Activated T-helper 1 cell treated with anti-CD3 and anti-CD28 coated beads, Interleukin-12 subunit alpha, Interleukin-12 subunit beta, Interleukin-2, Interleukin-4 antibody, amounts not matched to agents 30 ng/mL and 10 ng/mL and 1 ng/mL, durations not matched to agents 14 hours and 24 hours and 36 hours (primary cell): ENCODE measurements around the gene DCAF6. TPM values are rescaled to one million over a fixed set of nuclear protein-coding genes. Genes with fewer than 3 reads are reported as not detected.
"Not testable (repeated sequence)": the region's sequence is repeated elsewhere in the genome, so short reads cannot be mapped to it uniquely, and the experiment has no call there.

ENCODE experiments used
- DNase-seq: peaks from one replicate; pipeline ENCODE4 v3.0.0; 2021; ENCODE audit warnings: low spot score
- H3K27ac Mint-ChIP-seq: one replicate; pipeline ENCODE4 v1.8.0; 2021; ENCODE audit warnings: mild to moderate bottlenecking, mixed read lengths
- H3K27me3 Mint-ChIP-seq: one replicate; pipeline ENCODE4 v1.8.0; 2022; ENCODE audit warnings: mild to moderate bottlenecking, moderate library complexity, mixed read lengths; ENCODE audit not compliant: insufficient read depth
- H3K36me3 Mint-ChIP-seq: one replicate; pipeline ENCODE4 v1.8.0; 2021; ENCODE audit warnings: low read depth, mixed read lengths
- H3K4me1 Mint-ChIP-seq: one replicate; pipeline ENCODE4 v1.8.0; 2021; ENCODE audit warnings: low read depth, mixed read lengths
- H3K4me3 Mint-ChIP-seq: one replicate; pipeline ENCODE4 v1.8.0; 2021; ENCODE audit warnings: mild to moderate bottlenecking, moderate library complexity, mixed read lengths
- H3K9me3 Mint-ChIP-seq: one replicate; pipeline ENCODE4 v1.8.0; 2021; ENCODE audit warnings: mixed read lengths
- intact Hi-C: fragments of 100-400 bp; cut with micrococcal nuclease; formaldehyde crosslinking; loops from one replicate; pipeline ENCODE4 v1.15.1; 2024
- total RNA-seq: library from RNA; stranded (reverse); gene quantifications from 2 replicates; pipeline ENCODE4 v1.2.3, GENCODE V29; 2022

Gene DCAF6, protein sequence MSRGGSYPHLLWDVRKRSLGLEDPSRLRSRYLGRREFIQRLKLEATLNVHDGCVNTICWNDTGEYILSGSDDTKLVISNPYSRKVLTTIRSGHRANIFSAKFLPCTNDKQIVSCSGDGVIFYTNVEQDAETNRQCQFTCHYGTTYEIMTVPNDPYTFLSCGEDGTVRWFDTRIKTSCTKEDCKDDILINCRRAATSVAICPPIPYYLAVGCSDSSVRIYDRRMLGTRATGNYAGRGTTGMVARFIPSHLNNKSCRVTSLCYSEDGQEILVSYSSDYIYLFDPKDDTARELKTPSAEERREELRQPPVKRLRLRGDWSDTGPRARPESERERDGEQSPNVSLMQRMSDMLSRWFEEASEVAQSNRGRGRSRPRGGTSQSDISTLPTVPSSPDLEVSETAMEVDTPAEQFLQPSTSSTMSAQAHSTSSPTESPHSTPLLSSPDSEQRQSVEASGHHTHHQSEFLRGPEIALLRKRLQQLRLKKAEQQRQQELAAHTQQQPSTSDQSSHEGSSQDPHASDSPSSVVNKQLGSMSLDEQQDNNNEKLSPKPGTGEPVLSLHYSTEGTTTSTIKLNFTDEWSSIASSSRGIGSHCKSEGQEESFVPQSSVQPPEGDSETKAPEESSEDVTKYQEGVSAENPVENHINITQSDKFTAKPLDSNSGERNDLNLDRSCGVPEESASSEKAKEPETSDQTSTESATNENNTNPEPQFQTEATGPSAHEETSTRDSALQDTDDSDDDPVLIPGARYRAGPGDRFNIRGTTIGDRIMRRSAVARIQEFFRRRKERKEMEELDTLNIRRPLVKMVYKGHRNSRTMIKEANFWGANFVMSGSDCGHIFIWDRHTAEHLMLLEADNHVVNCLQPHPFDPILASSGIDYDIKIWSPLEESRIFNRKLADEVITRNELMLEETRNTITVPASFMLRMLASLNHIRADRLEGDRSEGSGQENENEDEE
- total RNA-seq: 20.9 and 24.0 TPM in 2 replicates

DNA sequence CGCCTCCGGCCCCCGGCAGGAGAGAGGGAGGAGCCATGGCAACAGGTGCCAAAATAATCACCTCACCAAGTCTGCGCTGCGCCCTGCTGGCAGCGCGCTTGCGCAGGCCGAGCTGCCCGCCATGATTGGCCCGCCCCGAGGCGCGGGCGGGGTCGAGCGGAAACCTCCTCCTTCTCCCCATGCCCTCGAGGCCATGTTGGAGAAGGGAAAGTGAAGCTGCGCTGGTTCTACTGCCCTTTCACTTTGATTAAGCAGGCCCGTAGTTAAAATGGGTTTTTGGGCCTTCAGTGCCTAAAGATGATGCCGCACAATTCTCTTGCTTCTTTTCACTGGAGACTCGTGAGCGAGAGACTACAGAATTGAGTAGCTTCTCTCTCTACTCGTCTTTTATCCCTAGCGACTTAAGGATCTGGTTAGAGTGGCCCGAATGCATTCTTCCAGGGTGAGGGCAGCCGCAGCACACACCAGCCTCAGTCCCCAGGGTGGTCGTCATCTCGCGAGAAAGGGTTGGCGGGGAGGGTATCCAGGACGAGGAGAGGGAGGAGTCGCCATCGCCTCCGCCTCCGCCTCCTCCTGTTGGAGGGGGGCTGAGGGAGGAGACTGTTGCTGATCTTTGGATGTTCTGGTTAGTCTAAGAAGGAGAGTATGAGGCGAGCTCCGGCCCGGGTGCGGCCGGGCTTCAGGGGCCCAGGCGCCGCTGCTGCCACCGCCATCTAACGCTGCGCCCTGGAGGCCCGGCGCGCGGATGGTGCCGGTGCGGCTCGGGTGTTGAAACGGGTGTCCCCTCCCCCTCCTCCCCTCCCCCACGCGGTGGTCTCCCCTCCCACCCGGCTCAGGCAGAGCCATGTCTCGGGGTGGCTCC lies at the start of gene DCAF6:
Gene DCAF6, plus strand, starts transcription at position 616 of the 862 bp plus-strand sequence. Its CDS starts 229 bp downstream, at position 845.
- Mint-ChIP-seq H3K27me3 (no peaks in the 10 kb centered on the region), H3K36me3 (peaks cover 2% of the 10 kb centered on the region), H3K4me3 (peak within 1 kb of the TSS; percentile 91), H3K4me1 (peaks cover 41% of the 10 kb centered on the region), H3K27ac (peak within 1 kb of the TSS; percentile 98), H3K9me3 (no peaks in the 10 kb centered on the region)
- DNase-seq: peak; percentile 98
- intact Hi-C loops: loop anchor here (1.0 to 5.0 kb wide), 14 partner anchors 133 to 1957 kb away; partner anchors contain the start of genes GPR161, NME7, POU2F1 and RCSD1

DNA sequence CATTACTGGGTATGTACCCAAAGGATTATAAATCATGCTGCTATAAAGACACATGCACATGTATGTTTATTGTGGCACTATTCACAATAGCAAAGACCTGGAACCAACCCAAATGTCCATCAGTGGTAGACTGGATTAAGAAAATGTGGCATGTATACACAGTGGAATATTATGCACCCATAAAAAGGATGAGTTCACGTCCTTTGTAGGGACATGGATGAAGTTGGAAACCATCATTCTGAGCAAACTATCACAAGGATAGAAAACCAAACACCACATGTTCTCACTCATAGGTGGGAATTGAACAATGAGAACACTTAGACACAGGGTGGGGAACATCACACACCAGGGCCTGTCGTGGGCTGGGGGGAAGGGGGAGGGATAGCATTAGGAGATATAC lies 49.3 kb upstream of the DCAF6 start:
- H3K4me3 Mint-ChIP-seq, H3K9me3 Mint-ChIP-seq, H3K4me1 Mint-ChIP-seq, H3K27ac Mint-ChIP-seq, H3K36me3 Mint-ChIP-seq, H3K27me3 Mint-ChIP-seq, intact Hi-C loops, DNase-seq: not testable (repeated sequence)

DNA sequence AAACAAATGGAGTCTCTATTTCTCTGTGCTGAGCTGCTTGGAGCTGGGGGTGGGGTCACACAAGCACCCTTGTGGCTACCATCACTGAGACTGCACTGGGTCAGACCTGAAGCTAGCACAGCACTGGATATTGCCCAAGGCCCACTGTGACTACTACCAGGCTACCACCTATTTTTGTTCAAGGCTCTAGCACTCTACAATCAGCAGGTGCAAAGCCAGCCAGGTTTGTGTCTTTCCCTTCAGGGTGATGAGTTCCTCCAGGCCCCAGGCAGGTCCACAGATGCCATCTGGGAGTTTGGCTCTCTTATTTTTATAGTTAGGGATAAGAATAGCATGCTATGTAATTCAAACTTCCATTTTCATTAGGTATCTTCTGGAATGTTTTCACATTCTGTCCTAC lies 46.1 kb upstream of the DCAF6 start:
- H3K9me3 Mint-ChIP-seq: no peaks in the 10 kb centered on the region
- H3K27me3 Mint-ChIP-seq: no peaks in the 10 kb centered on the region
- H3K36me3 Mint-ChIP-seq: no peaks in the 10 kb centered on the region
- no peak for DNase-seq
- H3K4me1 Mint-ChIP-seq: no peaks in the 10 kb centered on the region
- H3K27ac Mint-ChIP-seq: no peak overlapping the region
- intact Hi-C loops: loop anchor here (10.0 kb wide), 1 partner anchor 194 kb away; no protein-coding TSS in a partner anchor
- H3K4me3 Mint-ChIP-seq: no peak overlapping the region

DNA sequence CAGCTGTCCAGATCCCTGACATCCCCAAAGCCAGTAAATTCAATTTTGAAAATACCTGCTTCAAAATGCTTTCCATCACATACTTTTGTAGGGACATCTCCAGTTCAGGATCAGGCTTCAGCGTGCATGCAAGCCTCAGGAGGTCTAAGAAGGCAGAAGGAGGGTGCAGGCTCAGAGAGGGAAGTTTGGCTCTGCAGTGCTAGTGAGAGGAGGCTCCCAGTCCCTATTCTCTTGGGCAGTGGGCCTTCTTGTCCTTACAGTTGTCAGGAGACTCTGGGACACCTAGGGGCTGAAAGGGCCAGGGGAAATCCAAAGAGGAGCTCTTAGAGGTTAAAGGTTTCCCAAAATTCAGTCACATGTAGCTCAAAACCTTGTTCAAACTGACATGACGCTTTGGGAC lies 42.7 kb upstream of the DCAF6 start:
- Mint-ChIP-seq H3K4me3 (no peak overlapping the region), H3K27ac (no peak overlapping the region), H3K27me3 (no peaks in the 10 kb centered on the region), H3K9me3 (no peaks in the 10 kb centered on the region), H3K36me3 (no peaks in the 10 kb centered on the region), H3K4me1 (no peaks in the 10 kb centered on the region)
- no peak for DNase-seq
- intact Hi-C loops: loop anchor here (10.0 kb wide), 1 partner anchor 191 kb away; no protein-coding TSS in a partner anchor

DNA sequence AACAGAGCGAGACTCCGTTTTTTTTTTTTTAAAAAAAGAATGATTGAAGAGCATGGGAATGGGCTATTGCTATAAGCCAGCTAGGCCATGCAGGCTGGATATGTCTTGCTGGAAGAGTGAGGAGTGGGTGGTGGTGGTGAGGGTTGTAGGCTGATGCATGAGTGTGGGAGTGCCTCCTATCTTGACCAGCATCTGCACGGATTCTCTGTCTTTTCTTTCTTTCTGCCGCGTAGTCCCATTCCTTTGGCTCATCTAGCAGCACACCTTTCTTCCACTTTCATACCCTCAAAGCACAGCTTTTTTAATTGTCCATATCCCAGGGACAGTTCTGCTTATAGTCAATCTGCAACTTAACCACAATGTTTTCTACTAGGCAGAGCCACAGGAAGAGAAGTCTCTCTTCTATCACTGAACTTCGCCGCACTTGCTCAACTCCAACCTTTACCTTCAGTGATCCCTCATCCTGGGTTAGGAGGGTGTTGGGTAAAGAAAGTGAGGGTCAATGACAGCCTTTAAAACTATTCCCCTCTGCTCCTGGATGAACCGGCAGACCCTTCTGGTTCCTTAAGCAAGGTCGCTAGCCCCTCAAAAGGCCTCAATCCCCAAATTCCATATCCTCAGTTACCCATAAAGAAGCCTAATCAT lies 37.8 kb upstream of the DCAF6 start:
- Mint-ChIP-seq H3K4me1 (no peaks in the 10 kb centered on the region), H3K27ac (no peak overlapping the region), H3K27me3 (peaks cover 3% of the 10 kb centered on the region)

DNA sequence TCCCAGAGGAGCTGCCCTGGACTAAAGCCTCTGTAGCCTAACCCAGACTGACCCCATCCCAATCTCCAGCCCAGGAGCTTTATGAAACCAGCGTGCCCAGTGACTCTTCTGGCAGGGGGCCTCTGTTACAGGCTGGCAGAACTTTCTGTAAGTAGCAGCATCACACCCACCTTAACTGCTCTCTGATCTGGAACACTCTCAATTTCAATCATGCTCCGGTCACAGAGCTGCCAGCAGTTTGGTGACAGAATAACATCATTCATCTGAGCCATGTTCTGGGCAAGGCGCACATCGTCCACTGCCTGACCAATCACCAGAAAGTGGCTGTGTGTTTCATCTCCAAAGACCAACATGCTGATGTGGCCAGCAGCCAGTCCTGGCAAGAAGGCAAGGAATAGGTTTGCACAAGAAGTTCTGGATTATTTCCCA lies 37.2 kb upstream of the DCAF6 start:
- intact Hi-C loops: loop anchor here (10.0 kb wide), 1 partner anchor 186 kb away; no protein-coding TSS in a partner anchor
- H3K9me3 Mint-ChIP-seq: no peaks in the 10 kb centered on the region
- no peaks in the 10 kb centered on the region for H3K36me3 Mint-ChIP-seq
- no peak overlapping the region for H3K27ac Mint-ChIP-seq
- no peak overlapping the region for H3K4me3 Mint-ChIP-seq
- H3K4me1 Mint-ChIP-seq: no peaks in the 10 kb centered on the region
- no peak for DNase-seq
- peaks cover 3% of the 10 kb centered on the region for H3K27me3 Mint-ChIP-seq

More for the DNA sequence above, 37.8 kb upstream of the DCAF6 start:
- Mint-ChIP-seq H3K36me3 (no peaks in the 10 kb centered on the region), H3K4me3 (no peak overlapping the region), H3K9me3 (no peaks in the 10 kb centered on the region)
- intact Hi-C loops: loop anchor here (10.0 kb wide), 1 partner anchor 186 kb away; no protein-coding TSS in a partner anchor
- no peak for DNase-seq

DNA sequence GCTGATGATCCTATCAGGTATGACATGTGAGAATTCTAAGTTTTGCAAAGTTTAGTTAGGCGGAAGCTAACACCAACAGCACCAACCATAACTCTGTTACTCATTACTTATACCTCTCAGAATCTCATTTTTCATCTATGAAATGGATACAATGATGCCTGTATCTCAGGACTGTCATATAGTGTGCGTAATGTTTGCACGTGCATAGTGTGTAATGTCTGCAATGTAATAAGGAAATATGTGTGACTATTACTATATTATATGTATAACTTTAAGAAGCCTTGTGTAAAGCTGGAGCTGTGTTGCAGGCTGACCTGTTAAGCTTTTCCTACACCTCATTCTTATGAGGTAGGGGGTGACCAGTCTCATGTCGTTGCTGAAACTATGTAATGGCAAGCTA lies 35.6 kb upstream of the DCAF6 start:
- H3K36me3 Mint-ChIP-seq: no peaks in the 10 kb centered on the region
- no peaks in the 10 kb centered on the region for H3K4me1 Mint-ChIP-seq
- no peak for DNase-seq
- intact Hi-C loops: no loop called here
- H3K4me3 Mint-ChIP-seq: no peak overlapping the region
- no peak overlapping the region for H3K27ac Mint-ChIP-seq
- H3K27me3 Mint-ChIP-seq: peaks cover 4% of the 10 kb centered on the region
- no peaks in the 10 kb centered on the region for H3K9me3 Mint-ChIP-seq

DNA sequence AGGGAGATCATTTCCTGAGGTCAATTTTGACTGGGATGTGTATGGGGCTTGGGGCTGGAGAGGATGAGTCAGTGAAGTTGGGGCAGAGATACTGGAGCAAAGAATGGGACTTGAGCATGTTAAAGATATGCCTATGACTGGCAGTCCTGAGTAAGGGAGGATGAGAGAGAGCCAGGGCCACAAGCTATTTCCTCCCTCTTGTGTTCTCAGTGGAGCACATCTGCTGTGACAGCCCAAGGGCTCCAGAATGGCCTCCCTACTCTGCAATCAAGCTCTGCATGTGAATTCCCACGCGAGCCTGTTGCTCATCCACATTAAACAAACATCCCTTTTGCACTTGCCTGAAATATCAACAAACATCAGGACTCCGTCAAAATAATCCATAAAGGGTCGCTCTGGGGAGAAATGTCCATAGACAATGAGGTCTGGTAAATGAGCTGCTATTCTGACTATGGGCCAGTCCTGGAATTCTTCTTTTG lies 31.8 kb upstream of the DCAF6 start:
- H3K27me3 Mint-ChIP-seq: peaks cover 7% of the 10 kb centered on the region
- H3K4me3 Mint-ChIP-seq: no peak overlapping the region
- intact Hi-C loops: no loop called here
- H3K9me3 Mint-ChIP-seq: peaks cover 5% of the 10 kb centered on the region
- H3K4me1 Mint-ChIP-seq: no peaks in the 10 kb centered on the region
- DNase-seq: no peak
- no peaks in the 10 kb centered on the region for H3K36me3 Mint-ChIP-seq
- no peak overlapping the region for H3K27ac Mint-ChIP-seq

DNA sequence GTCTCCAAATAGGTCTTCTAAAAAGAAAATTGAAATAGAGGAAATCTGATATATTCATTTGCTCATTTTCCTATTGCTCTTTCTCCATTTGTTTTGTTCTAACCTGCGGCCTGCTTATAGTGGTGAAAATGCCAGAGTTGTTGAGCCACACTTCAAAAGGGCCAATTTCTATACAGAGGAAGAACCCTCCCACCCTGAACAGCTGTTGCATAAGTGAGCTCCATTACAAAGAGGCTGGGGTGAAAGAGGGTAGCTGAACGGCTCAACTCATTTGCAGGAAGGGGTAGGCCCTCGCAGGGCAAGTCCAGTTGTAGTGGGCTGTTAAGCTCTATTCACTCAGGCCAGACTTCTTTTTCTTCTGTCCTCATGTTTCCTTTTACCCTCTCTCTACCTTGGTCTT lies 31.3 kb upstream of the DCAF6 start:
- Mint-ChIP-seq H3K4me1 (no peaks in the 10 kb centered on the region), H3K27me3 (peaks cover 7% of the 10 kb centered on the region), H3K4me3 (no peak overlapping the region), H3K9me3 (peaks cover 9% of the 10 kb centered on the region), H3K27ac (no peak overlapping the region), H3K36me3 (no peaks in the 10 kb centered on the region)
- DNase-seq: no peak
- intact Hi-C loops: no loop called here

DNA sequence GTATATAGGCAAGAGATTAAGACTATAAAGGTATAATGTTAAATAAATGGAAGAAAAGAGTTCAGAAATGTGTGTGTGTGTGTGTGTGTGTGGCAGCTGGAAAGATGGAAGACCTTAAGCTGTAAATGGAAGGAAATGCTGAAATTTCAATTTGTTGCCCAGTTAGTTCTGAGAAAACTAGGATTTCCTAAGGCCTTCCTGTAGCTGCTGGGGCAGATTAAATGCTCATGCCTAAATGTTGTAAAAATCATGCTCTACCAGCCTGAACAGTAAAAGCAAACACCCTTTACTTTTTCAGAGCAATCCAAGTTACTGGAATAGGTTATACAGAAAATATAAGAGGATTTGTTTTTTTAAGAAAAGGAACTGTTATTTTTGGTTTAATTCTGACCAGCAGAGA lies 30.8 kb upstream of the DCAF6 start:
- DNase-seq: no peak
- Mint-ChIP-seq H3K27ac (no peak overlapping the region), H3K27me3 (peaks cover 7% of the 10 kb centered on the region), H3K36me3 (no peaks in the 10 kb centered on the region), H3K4me1 (no peaks in the 10 kb centered on the region), H3K9me3 (peaks cover 11% of the 10 kb centered on the region), H3K4me3 (no peak overlapping the region)
- intact Hi-C loops: no loop called here

DNA sequence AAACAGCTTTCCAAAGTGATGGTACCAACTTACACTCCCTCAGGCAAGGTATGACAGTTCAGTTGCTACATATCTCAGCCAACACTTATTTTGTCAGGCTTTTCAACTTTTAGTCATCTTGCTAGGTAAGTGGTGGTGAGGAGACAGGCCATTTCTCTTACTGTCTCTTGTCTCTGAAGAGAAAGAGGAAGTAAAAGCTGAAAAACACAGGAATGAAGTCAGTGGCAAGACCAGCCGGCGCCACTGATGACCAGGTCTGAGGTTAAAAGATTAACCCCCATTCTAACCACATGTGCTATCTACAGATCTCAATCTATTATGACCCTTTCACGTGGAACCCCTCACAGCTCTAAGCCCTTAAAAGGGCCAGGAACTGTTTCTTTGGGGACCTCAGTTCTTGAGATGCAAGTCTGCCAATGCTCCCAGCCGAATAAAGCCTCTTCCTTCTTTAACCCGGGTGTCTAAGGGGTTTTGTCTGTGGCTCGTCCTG lies 26.7 kb upstream of the DCAF6 start:
- no peak overlapping the region for H3K4me3 Mint-ChIP-seq
- H3K36me3 Mint-ChIP-seq: peaks cover 3% of the 10 kb centered on the region
- DNase-seq: no peak
- H3K27me3 Mint-ChIP-seq: peaks cover 4% of the 10 kb centered on the region
- peaks cover 11% of the 10 kb centered on the region for H3K9me3 Mint-ChIP-seq
- H3K27ac Mint-ChIP-seq: no peak overlapping the region
- intact Hi-C loops: no loop called here
- H3K4me1 Mint-ChIP-seq: no peaks in the 10 kb centered on the region
